ENCODE data around the gene WNT5B. TPM values are rescaled to one million over a fixed set of nuclear protein-coding genes. Genes with fewer than 3 reads are reported as not detected.

WNT5B gene
- total RNA-seq, 3 donors from 2014 or later, result 2.7 to 10.8 (median 4.7) TPM

DNA sequence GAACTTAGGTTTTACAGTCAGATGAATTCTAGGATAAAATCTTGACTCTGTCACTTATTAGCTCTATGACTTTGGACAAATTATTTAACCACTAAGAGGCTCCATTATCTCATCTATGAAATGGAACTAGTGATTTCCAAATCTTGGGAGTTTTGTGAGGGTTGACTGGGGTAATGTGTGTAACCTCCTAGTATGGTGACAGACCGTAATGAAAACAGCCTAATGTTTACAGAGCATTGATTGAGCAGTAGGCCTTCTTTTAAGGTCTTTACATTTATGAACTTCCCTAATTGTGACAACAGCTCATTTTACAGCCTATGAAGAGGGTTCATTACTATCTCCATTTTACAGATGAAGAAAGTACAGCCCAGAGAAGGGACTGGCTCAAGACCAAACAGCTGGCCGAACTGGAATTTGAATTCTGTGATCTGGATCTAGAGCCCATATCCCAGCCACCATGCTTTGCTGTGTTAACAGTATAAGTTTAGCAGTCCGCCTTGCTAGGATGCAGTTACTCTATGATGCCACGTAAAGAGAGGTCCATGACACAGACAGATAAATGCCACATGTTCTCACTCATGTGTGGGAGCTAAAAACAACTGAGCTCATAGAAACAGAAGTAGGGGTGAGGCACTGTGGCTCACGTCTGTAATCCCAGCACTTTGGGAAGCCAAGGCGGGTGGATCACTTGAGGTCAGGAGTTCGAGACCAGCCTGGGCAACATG, 25.6 kb upstream of the WNT5B start:
- intact Hi-C loops (cut with DNase I, micrococcal nuclease), result no loop called here
- H3K9me3 ChIP-seq, result no peaks in the 10 kb centered on the region
- H3K4me1 ChIP-seq (ENCODE audit: low read depth), result peaks cover 24% of the 10 kb centered on the region
- DNase-seq (no peak), ATAC-seq (no peak)
- no peak overlapping the region for H3K4me3 ChIP-seq
- H3K36me3 ChIP-seq (ENCODE audit: low read depth), result no peaks in the 10 kb centered on the region
- TF ChIP-seq, protein P1, sequence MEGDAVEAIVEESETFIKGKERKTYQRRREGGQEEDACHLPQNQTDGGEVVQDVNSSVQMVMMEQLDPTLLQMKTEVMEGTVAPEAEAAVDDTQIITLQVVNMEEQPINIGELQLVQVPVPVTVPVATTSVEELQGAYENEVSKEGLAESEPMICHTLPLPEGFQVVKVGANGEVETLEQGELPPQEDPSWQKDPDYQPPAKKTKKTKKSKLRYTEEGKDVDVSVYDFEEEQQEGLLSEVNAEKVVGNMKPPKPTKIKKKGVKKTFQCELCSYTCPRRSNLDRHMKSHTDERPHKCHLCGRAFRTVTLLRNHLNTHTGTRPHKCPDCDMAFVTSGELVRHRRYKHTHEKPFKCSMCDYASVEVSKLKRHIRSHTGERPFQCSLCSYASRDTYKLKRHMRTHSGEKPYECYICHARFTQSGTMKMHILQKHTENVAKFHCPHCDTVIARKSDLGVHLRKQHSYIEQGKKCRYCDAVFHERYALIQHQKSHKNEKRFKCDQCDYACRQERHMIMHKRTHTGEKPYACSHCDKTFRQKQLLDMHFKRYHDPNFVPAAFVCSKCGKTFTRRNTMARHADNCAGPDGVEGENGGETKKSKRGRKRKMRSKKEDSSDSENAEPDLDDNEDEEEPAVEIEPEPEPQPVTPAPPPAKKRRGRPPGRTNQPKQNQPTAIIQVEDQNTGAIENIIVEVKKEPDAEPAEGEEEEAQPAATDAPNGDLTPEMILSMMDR (IDR thresholded peaks at IDR 0.05), result no peak

DNA sequence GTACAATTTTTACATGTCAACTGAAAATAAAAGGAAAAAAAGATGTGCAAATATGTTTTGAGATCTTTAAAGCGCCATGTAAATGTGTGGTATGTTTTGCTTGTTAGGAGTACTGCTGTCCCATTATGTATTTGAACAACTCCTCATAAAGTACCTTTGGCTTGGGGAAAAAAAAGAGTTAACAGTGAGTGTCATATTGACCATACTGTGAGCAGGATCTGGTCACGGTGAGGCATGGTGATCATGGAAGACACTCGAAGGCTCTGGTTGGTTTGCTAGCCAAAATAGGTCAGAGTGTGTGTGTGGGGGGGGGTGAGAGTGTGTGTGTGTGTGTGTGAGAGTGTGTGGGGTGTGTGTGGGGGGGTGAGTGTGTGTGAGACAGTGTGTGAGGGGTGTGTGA, 24.6 kb upstream of the WNT5B start:
- no peaks in the 10 kb centered on the region for H3K9me3 ChIP-seq
- TF ChIP-seq, protein P1 (IDR thresholded peaks at IDR 0.05), result no peak
- no peak for DNase-seq
- intact Hi-C loops (cut with DNase I, micrococcal nuclease), result no loop called here
- no peak overlapping the region for H3K4me3 ChIP-seq
- H3K36me3 ChIP-seq (ENCODE audit: low read depth), result no peaks in the 10 kb centered on the region
- no peak for ATAC-seq
- peaks cover 24% of the 10 kb centered on the region for H3K4me1 ChIP-seq (ENCODE audit: low read depth)

- DNase-seq (peak; percentile 72 to 91 (median 80)), ATAC-seq (peak; percentile 82)
- TF ChIP-seq, protein P1 (IDR thresholded peaks at IDR 0.05), result peak; percentile 66
- intact Hi-C loops (cut with DNase I, micrococcal nuclease), result no loop called here
- no peaks in the 10 kb centered on the region for H3K9me3 ChIP-seq
- H3K4me3 ChIP-seq, result no peak overlapping the region
- peaks cover 24% of the 10 kb centered on the region for H3K4me1 ChIP-seq (ENCODE audit: low read depth)
- no peaks in the 10 kb centered on the region for H3K36me3 ChIP-seq (ENCODE audit: low read depth)
Measured at GRCh38 chr12:1605129-1606020, 23.7 kb upstream of the WNT5B start.

GRCh38 chr12:1606021-1606622, 22.9 kb upstream of the WNT5B start:
- peak; percentile 91 to 94 (median 93) for DNase-seq
- ATAC-seq, result peak; percentile 79
- Histone ChIP-seq H3K9me3 (no peaks in the 10 kb centered on the region), H3K4me3 (no peak overlapping the region), H3K36me3 (ENCODE audit: low read depth) (no peaks in the 10 kb centered on the region), H3K4me1 (ENCODE audit: low read depth) (peaks cover 24% of the 10 kb centered on the region)
- intact Hi-C loops (cut with DNase I, micrococcal nuclease), result no loop called here
- TF ChIP-seq, protein P1 (IDR thresholded peaks at IDR 0.05), result no peak

DNA sequence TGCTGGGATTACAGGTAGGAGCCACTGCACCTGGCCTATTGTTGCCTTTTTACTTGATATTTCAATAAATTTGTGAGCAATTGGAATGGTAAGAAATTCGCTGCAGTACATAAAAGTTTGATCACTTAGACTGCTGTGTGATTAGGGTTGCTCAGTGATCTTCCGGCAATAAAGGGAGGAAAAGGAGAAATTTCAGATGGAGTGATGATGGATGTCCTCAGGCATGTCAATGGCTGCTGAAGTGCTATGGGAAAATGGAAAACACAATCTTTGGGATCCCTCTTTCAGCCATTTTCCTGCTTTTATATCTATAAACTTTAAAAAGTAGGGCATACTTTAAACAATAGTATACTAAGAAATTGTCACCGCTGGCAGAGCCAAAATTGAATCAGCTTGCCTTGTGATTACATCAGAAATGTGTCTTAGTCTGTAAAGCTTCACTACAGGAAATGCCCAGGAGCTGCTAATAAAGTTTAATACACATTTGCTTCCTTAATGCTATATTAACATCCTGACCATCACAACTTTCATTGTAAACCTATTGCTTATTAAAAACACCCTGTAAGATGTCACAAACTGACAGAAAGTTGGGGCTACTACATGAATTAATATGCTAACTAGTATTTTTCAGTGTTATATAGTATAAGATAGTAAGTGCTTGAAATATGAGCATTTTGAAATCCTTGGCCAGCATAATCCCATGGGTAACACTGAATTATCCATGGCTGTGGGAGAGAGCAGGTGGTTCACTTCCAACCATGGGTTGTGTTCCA, 20.9 kb upstream of the WNT5B start:
- Histone ChIP-seq H3K4me3 (no peak overlapping the region), H3K9me3 (no peaks in the 10 kb centered on the region), H3K36me3 (ENCODE audit: low read depth) (no peaks in the 10 kb centered on the region), H3K4me1 (ENCODE audit: low read depth) (peaks cover 14% of the 10 kb centered on the region)
- DNase-seq (no peak), ATAC-seq (no peak)
- TF ChIP-seq, protein P1 (IDR thresholded peaks at IDR 0.05), result no peak
- intact Hi-C loops (cut with DNase I, micrococcal nuclease), result no loop called here
